SH-SY5Y (cell line): Measurements from ENCODE around the gene RPS6KC1.

Experiments
- GATA2 ChIP-seq: IDR thresholded peaks from 2 replicates; pipeline ENCODE4 v1.6.1; 2011; ENCODE audit warnings: mild to moderate bottlenecking, low read depth, low read length
- GATA3 ChIP-seq: IDR thresholded peaks from 2 replicates; pipeline ENCODE4 v1.6.1; 2011; ENCODE audit warnings: low read depth, mild to moderate bottlenecking, low read length, moderate library complexity

DNA sequence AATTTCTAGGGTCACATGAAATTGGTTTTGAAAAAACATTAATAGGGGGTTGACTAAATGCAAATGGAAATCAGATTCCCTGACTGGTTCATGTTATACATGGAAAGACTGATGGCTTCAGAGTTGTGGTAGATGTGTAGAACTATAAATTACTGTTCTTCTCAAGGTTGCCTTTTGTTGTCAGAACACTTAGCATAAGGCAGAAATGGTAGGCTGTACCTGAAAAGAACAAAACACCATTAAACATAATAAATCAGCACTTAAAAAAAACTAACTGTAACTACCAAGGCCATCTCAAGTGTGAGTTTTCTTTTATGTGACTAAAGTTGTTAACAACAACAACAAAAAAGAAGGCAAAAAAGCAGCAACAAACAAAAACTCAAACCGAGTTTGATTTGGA is 111.8 kb downstream of the RPS6KC1 start:
- TF ChIP-seq GATA3 (no peak), GATA2 (no peak)
